HG03060 (cell line): ENCODE results near the gene PLEKHG4.

ENCODE experiments used
- ATAC-seq: cut with Tn5 transposase; IDR thresholded peaks from one replicate; pipeline ENCODE4 v1.9.1; 2021; ENCODE audit warnings: low read depth, moderate number of reproducible peaks; ENCODE audit not compliant: unreplicated experiment

Gene PLEKHG4

GRCh38 chr16:67283826-67284555, 4.7 kb downstream of the PLEKHG4 start:
- no peak for ATAC-seq

- ATAC-seq = no peak
These were observed 5.6 kb downstream of the PLEKHG4 start for GRCh38 chr16:67284699-67285646.

- ATAC-seq = no peak
These were observed 7.3 kb downstream of the PLEKHG4 start for GRCh38 chr16:67286441-67287235.

GRCh38 chr16:67287960-67288359, 8.6 kb downstream of the PLEKHG4 start:
- ATAC-seq = no peak

- ATAC-seq = no peak
These were observed 12.1 kb downstream of the PLEKHG4 start for GRCh38 chr16:67291461-67291860.

- no peak for ATAC-seq
These were observed 14.9 kb downstream of the PLEKHG4 start for GRCh38 chr16:67294171-67294757.

GRCh38 chr16:67294938-67295361, 15.6 kb downstream of the PLEKHG4 start:
- ATAC-seq = no peak

- ATAC-seq = no peak
These were observed 17.1 kb downstream of the PLEKHG4 start for GRCh38 chr16:67296420-67296819.

GRCh38 chr16:67298277-67298676, 18.9 kb downstream of the PLEKHG4 start:
- no peak for ATAC-seq

GRCh38 chr16:67299269-67299668, 19.9 kb downstream of the PLEKHG4 start:
- no peak for ATAC-seq

- ATAC-seq = no peak
These were observed 21.9 kb downstream of the PLEKHG4 start for GRCh38 chr16:67301080-67301782.

- ATAC-seq = no peak
These were observed 22.7 kb downstream of the PLEKHG4 start for GRCh38 chr16:67302076-67302475.

- no peak for ATAC-seq
These were observed 23.6 kb downstream of the PLEKHG4 start for GRCh38 chr16:67302970-67303369.

GRCh38 chr16:67304020-67304419, 24.7 kb downstream of the PLEKHG4 start:
- ATAC-seq = no peak

GRCh38 chr16:67305216-67306071, 26.1 kb downstream of the PLEKHG4 start:
- no peak for ATAC-seq

GRCh38 chr16:67310561-67310960, 31.2 kb downstream of the PLEKHG4 start:
- no peak for ATAC-seq

- ATAC-seq = peak; percentile 67
These were observed 32.5 kb downstream of the PLEKHG4 start for GRCh38 chr16:67311607-67312488.

- no peak for ATAC-seq
These were observed 33.4 kb downstream of the PLEKHG4 start for GRCh38 chr16:67312719-67313118.
